ENCODE results near the gene NRN1L.
"Not testable (repeated sequence)": the region's sequence is repeated elsewhere in the genome, so short reads cannot be mapped to it uniquely, and the experiment has no call there.

Gene NRN1L

DNA sequence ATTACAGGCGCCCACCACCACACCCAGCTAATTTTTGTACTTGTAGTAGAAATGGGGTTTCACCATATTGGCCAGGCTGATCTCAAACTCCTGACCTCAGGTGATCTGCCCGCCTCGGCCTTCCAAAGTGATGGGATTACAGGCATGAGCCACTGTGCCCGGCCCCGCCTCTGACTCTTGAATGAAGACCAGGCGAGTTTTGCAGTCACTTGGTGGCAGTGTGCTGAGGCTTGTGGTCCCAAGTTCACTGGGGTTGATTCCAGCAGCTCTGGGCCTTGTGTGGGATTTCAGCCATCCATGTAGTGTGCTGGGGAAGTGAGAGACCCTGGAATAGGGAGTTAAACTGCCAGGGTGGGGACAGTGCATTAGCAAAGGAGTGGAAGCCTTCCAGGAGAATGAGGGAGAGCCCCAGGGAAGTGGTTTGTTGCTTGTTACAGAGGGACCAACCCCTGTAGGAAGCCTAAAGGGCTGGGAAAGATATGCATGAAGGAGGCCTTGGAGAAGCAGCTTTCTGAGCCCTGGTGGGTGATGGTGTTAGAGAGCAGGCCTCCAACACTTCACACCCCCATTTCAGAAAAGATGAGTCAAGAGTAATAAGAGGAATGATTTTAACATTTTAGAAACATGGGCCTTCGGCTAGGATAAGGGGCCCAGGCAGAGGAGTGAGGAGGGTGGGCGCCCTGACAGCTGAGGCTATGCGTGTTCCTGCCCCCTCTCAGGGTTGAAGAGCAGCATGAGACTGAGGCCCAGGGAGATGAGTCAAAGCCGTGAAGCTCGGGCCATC lies 22.9 kb downstream of the NRN1L start:
- Mint-ChIP-seq H3K27ac (no peak overlapping the region), H3K4me3 (no peak overlapping the region), H3K36me3 (peaks cover 17% of the 10 kb centered on the region), H3K9me3 (no peaks in the 10 kb centered on the region), H3K27me3 (no peaks in the 10 kb centered on the region), H3K4me1 (peaks cover 8% of the 10 kb centered on the region)
- DNase-seq (ENCODE audit: low spot score in 2 of 2), result no peak
- ATAC-seq (ENCODE audit: low read depth), result no peak

DNA sequence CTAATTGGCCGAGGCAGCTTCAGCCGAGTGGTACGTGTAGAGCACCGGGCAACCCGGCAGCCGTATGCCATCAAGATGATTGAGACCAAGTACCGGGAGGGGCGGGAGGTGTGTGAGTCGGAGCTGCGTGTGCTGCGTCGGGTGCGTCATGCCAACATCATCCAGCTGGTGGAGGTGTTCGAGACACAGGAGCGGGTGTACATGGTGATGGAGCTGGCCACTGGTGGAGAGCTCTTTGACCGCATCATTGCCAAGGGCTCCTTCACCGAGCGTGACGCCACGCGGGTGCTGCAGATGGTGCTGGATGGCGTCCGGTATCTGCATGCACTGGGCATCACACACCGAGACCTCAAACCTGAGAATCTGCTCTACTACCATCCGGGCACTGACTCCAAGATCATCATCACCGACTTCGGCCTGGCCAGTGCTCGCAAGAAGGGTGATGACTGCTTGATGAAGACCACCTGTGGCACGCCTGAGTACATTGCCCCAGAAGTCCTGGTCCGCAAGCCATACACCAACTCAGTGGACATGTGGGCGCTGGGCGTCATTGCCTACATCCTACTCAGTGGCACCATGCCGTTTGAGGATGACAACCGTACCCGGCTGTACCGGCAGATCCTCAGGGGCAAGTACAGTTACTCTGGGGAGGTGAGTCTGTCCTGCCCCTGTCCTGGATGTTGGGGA lies 24.5 kb downstream of the NRN1L start:
- H3K27ac Mint-ChIP-seq, result no peak overlapping the region
- no peaks in the 10 kb centered on the region for H3K27me3 Mint-ChIP-seq
- H3K9me3 Mint-ChIP-seq, result no peaks in the 10 kb centered on the region
- no peak overlapping the region for H3K4me3 Mint-ChIP-seq
- ATAC-seq (ENCODE audit: low read depth), result no peak
- H3K4me1 Mint-ChIP-seq, result peaks cover 8% of the 10 kb centered on the region
- DNase-seq (ENCODE audit: low spot score in 2 of 2), result no peak
- peaks cover 14% of the 10 kb centered on the region for H3K36me3 Mint-ChIP-seq

DNA sequence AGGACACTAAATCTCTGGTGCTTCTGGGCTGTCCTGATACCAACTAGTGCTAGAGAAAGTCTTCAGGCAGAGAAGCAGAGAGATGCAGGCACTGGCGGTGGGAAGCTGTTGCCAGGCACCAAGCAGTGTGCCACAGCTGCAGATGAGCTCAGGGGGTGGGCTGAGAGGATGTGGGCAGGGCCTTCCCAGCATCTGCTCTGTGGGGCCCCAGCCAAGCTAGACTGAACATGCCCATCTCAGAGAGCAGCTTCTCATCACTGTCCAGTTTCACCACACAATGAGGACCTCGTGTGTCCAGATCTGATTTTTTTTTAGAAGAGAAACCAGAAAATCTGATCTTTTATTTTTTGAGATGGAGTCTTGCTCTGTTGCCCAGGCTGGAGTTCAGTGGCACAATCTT lies 25.5 kb downstream of the NRN1L start:
- no peak overlapping the region for H3K27ac Mint-ChIP-seq
- no peaks in the 10 kb centered on the region for H3K27me3 Mint-ChIP-seq
- H3K36me3 Mint-ChIP-seq, result peaks cover 14% of the 10 kb centered on the region
- DNase-seq (ENCODE audit: low spot score in 2 of 2), result no peak
- no peak overlapping the region for H3K4me3 Mint-ChIP-seq
- peak; percentile 32 for ATAC-seq (ENCODE audit: low read depth)
- no peaks in the 10 kb centered on the region for H3K9me3 Mint-ChIP-seq
- H3K4me1 Mint-ChIP-seq, result peaks cover 9% of the 10 kb centered on the region

DNA sequence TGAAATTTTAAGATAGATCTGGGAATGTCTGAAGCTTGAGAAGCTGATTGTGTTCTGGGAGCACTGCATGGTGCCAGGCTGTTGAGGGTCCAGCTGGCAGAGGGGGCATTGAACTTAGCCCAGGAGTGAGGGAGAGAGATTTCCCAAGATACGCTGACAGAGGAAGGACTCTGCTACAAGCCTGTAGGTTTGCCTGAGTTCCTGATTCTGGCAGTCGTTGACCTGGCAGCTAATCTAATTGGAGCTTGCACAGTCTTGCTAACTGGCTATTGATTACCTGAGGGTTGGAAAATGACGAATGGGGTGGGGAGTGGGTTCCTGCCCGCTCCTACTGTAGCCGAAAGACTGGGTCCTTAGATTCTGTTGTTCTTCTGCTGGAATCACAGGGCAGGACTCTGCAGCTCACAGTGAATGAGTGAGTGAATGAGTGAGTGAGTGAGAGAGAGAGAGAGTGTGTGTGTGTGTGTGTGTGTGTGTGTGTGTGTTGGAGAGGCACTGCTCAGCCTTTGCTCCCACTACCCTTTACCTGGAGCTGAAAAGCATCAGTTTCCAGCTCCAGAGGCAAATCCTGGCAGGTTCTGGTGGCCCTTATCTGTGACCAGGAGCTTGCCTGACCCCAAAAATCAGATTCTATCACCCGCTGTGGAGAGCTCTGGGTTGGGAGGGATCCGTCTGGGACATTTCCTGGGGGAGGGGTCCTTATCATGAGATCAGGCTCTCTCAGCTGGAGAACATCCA lies 30.2 kb downstream of the NRN1L start:
- no peak for ATAC-seq (ENCODE audit: low read depth)
- Mint-ChIP-seq H3K4me1 (peaks cover 16% of the 10 kb centered on the region), H3K27ac (no peak overlapping the region), H3K9me3 (no peaks in the 10 kb centered on the region), H3K36me3 (peaks cover 6% of the 10 kb centered on the region), H3K4me3 (no peak overlapping the region), H3K27me3 (no peaks in the 10 kb centered on the region)
- DNase-seq (ENCODE audit: low spot score in 2 of 2), result no peak

DNA sequence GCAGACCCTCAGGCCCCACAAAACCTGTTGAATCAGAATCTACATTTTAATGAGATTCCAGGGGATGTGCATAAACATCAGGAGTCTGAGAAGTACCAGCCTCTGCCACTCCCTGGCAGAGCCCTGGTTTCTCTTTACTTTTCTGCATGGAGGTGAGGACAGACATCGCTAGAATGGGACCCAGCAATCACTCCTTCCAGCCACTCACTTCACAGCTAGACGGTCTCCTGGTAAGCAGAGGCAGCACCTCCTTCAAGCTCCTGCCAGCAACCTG lies 30.7 kb downstream of the NRN1L start:
- DNase-seq (ENCODE audit: low spot score in 2 of 2); H3K27ac Mint-ChIP-seq; H3K9me3 Mint-ChIP-seq; H3K4me3 Mint-ChIP-seq; H3K36me3 Mint-ChIP-seq; ATAC-seq (ENCODE audit: low read depth); H3K27me3 Mint-ChIP-seq: not testable (repeated sequence)
- peaks cover 16% of the 10 kb centered on the region for H3K4me1 Mint-ChIP-seq

DNA sequence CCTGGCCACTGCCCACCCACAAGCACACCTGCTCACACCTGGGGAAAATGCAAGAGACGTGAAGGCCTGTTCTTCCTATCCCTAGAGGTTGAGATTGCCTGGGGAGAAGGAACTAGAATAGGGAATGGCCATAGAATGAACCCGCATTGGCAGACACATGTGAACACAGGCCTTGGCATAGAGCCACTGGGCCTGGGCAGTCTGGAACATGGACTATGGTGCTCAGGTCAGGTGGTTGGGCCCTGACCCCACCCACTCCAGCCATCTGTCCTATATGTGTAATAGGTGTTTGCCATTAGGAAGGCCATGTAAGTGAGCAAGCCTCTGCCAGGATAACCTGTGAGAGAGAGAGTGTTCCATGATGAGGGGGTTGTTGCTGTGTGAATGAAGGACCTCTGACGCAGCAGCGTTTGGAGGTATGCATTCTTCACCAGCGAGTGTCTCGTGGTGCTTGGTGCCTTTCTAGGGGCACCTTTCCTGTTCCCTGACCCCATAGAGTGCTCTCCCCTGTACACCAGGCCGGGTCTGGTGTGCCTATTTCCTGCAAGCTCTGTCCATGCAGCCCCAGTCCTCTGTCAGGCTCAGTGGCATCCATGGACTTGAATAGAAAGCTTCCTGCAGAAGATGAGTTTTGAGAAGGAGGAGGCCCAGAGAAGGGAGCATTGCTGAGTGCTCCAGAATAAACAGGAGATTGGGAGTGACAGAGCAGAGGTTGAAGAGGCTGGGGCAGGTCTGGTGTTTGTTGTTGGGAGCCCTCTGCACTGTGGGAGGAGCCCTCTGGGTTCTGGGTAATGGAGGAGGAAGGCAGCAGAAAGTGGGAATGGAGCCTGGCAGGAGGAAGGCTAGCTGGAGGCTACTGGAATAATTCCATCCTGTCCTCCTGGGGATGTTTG lies 31.4 kb downstream of the NRN1L start:
- Mint-ChIP-seq H3K27me3 (no peaks in the 10 kb centered on the region), H3K27ac (no peak overlapping the region), H3K9me3 (no peaks in the 10 kb centered on the region), H3K4me3 (no peak overlapping the region), H3K4me1 (peaks cover 16% of the 10 kb centered on the region), H3K36me3 (peaks cover 6% of the 10 kb centered on the region)
- DNase-seq (ENCODE audit: low spot score in 2 of 2), result no peak
- no peak for ATAC-seq (ENCODE audit: low read depth)

DNA sequence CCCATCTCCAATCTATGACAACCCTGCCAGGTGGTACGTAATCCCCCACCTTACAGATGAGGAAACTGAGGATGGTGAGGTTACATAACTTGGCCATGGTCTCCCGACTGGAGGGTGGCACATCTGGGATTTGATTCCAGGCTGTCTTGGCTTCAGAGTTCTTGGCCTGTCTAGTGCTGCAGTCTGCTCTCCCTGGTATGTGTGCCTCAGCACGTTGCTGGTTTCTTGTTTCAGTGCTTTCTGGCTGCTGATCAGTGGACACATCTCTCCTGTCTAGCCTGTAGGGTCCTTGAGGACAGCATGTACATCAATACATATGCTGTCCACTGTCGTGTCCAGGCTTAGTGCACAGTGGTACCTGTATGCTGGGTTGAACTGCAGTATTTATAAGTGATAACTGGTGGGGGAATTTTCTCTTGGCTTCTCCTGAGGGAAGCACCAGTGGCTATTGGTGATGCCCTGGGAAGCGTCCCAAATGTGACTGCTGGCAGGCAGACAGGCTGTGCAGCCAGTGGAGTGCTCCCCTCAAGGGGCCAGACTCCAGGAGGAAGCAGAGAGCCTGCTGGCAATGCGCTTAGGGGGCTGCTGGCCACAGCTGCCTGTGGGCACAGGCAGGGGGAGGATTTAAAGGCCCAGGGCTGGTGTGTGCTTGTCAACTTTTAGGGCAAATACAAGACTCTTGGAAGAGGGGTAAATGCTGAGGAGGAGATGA lies 32.6 kb downstream of the NRN1L start:
- DNase-seq (ENCODE audit: low spot score in 2 of 2), result no peak
- no peak for ATAC-seq (ENCODE audit: low read depth)
- peaks cover 17% of the 10 kb centered on the region for H3K4me1 Mint-ChIP-seq
- no peak overlapping the region for H3K4me3 Mint-ChIP-seq
- H3K27me3 Mint-ChIP-seq, result no peaks in the 10 kb centered on the region
- peaks cover 2% of the 10 kb centered on the region for H3K36me3 Mint-ChIP-seq
- no peaks in the 10 kb centered on the region for H3K9me3 Mint-ChIP-seq
- H3K27ac Mint-ChIP-seq, result no peak overlapping the region

DNA sequence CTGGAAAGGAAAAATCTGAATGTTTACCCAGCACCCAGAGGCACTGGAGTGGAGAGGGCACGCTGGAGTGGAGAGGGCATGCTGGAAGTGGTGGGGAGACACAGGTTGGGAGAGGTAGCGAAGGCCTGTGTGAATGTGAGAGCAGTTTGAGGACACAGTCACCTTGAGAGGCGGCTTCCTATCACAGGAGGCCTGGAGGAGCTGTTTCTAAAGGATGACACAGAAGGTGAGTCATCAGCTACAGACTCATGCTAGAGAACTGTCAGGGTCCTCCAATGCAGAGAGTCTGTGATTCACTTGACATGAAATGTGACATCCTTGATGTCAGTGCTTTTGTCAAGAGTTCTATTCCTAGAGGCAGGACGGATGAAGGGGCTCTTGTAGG lies 33.2 kb downstream of the NRN1L start:
- H3K27ac Mint-ChIP-seq, result no peak overlapping the region
- H3K4me3 Mint-ChIP-seq, result no peak overlapping the region
- DNase-seq (ENCODE audit: low spot score in 2 of 2) (no peak), ATAC-seq (ENCODE audit: low read depth) (no peak)
- no peaks in the 10 kb centered on the region for H3K9me3 Mint-ChIP-seq
- peaks cover 18% of the 10 kb centered on the region for H3K4me1 Mint-ChIP-seq
- H3K27me3 Mint-ChIP-seq, result no peaks in the 10 kb centered on the region
- H3K36me3 Mint-ChIP-seq, result peaks cover 2% of the 10 kb centered on the region

DNA sequence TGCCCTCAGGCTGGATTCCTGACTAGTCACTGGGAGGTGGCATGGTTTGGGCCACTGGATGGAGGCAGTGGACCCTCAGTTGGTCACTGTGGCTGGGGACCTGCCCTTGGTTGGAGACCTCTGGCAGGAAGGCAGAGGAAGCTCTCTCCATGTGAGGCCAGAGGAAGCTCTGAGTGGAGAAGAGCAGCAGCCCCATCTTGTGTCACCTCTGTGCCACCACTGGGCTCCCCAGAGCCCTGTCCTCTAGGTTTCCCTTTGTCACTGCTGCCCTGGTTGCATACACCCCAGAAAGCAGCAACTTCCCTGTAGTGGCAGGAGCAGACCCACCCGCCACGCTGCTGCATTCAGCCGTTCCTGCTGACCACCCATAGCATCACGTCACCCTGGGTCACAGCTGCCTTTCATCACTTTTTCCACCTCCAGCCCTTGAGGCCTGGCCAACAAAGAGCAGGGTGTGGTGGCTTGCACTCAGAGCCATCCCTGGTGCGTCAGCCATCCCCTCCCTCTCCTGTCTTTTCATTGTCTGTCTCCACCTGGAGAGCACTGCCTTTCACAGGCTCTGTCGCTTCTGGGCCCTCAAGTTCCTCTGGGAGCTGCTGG lies 35.0 kb downstream of the NRN1L start:
- Mint-ChIP-seq H3K4me1 (peaks cover 20% of the 10 kb centered on the region), H3K36me3 (peaks cover 2% of the 10 kb centered on the region), H3K27ac (no peak overlapping the region), H3K27me3 (no peaks in the 10 kb centered on the region), H3K4me3 (no peak overlapping the region), H3K9me3 (no peaks in the 10 kb centered on the region)
- no peak for ATAC-seq (ENCODE audit: low read depth)
- DNase-seq (ENCODE audit: low spot score in 2 of 2), result no peak

DNA sequence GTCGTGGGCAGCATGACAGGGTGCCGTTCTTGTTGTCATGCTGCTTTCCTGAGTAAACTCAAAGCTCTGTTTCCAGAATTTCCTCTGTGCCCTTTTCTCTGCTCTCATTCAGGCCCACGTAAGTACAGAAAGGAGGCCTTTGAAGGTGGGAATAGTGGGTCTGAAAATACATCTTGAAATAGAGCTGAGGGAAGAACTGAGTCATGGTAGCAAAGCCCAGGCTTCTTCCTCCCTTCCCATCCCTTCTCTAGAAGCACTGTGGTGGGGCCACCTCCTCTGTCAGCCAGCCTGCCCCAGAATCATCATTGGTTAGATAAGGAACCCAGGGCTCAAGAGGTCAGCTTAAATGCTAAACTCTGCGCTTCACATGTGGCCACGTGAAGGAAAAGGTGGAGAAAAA lies 37.5 kb downstream of the NRN1L start:
- no peak for ATAC-seq (ENCODE audit: low read depth)
- H3K9me3 Mint-ChIP-seq, result no peaks in the 10 kb centered on the region

DNA sequence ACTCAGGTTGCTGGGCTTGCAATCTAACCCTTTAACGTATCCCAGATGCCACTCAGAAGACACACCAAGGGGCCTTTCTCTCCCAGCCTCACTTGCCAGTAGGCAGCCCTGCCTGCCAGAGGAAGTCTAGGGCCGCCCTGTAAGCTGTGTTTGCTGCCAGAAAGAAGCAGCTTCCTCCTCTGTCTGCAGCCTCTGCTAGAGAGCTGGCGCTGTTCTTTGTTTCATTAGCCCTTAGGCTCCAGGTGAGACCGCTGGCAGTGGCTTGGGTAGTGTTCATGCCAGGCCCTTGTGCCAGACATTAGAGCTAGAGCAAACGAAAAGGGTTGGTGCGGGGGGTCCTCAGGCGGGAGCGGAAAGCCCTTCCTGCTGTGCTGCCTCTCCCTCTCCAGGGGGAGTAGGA lies 38.1 kb downstream of the NRN1L start:
- Mint-ChIP-seq H3K9me3 (no peaks in the 10 kb centered on the region), H3K36me3 (no peaks in the 10 kb centered on the region), H3K27ac (peak overlapping the region; percentile 20), H3K27me3 (no peaks in the 10 kb centered on the region), H3K4me1 (peaks cover 21% of the 10 kb centered on the region), H3K4me3 (no peak overlapping the region)
- ATAC-seq (ENCODE audit: low read depth), result no peak
- no peak for DNase-seq (ENCODE audit: low spot score in 2 of 2)

More for the DNA sequence above, 37.5 kb downstream of the NRN1L start:
- Mint-ChIP-seq H3K27ac (peak overlapping the region; percentile 20), H3K4me3 (no peak overlapping the region), H3K4me1 (peaks cover 26% of the 10 kb centered on the region), H3K27me3 (no peaks in the 10 kb centered on the region), H3K36me3 (no peaks in the 10 kb centered on the region)
- no peak for DNase-seq (ENCODE audit: low spot score in 2 of 2)

DNA sequence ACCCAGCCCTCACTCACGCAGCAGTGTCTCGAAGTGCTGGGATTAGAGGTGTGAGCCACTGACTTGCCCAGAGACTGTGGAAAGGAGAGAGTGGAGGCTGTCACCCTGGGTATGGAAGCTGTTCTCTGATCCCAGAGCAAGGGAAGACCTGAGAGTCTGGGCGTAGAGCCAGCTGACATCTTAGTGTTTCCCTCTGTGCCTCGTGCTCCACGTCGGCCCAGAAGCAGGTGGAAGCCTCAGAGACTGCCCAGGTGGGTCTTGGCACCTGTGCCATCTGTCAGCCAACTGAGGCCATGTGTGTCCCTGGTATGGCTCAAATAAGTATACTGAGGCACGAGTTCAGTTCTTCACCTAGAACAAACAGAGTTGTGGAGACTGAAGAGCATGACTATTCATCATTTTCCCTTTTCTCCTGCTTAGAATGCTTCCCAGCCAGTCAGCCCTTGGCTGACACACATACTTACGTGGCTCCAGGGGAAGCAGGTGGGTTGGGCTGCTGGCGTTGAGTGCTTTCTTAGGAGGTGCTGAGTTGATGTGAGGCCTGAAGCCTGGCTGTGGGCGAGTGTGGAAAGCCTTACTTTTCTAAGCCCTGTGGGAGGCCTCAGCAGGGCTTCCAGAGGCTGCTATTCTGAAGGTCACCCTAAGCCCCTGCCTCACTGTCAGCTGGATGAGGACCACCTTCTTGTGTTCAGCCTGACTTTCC lies 38.9 kb downstream of the NRN1L start:
- DNase-seq (ENCODE audit: low spot score in 2 of 2) (no peak), ATAC-seq (ENCODE audit: low read depth) (no peak)
- peaks cover 21% of the 10 kb centered on the region for H3K4me1 Mint-ChIP-seq
- peaks cover 3% of the 10 kb centered on the region for H3K36me3 Mint-ChIP-seq
- H3K4me3 Mint-ChIP-seq, result no peak overlapping the region
- H3K9me3 Mint-ChIP-seq, result no peaks in the 10 kb centered on the region
- H3K27me3 Mint-ChIP-seq, result no peaks in the 10 kb centered on the region
- H3K27ac Mint-ChIP-seq, result no peak overlapping the region
